Measurements from ENCODE around the gene SMIM28. TPM values are rescaled to one million over a fixed set of nuclear protein-coding genes. Genes with fewer than 3 reads are reported as not detected.
"Not testable (repeated sequence)": the region's sequence is repeated elsewhere in the genome, so short reads cannot be mapped to it uniquely, and the experiment has no call there.

Gene SMIM28
- total and polyA plus RNA-seq, 2 donors (not counting 3 experiments of a cell fraction or from before 2014, with no cell fraction given) = not detected

- dilution Hi-C loops (cut with MboI; ENCODE audit: extremely low pct_ligation_motif_present, low sequenced_read_pairs) (no loop called here), intact Hi-C loops (cut with micrococcal nuclease) (loop anchor here (10.0 kb wide), 1 partner anchor 271 kb away; no protein-coding TSS in a partner anchor)
- no peak overlapping the region for H3K9ac ChIP-seq (replicated peaks; ENCODE audit: extremely low read depth, insufficient read depth, low read length)
- FAIRE-seq (no peak), DNase-seq (ENCODE audit: low read depth, low spot score) (no peak)
- H3K27ac ChIP-seq (ENCODE audit: insufficient read depth, low read depth, low read length) = no peak overlapping the region
- POLR2A ChIA-PET = no interaction called here
- H3K4me3 ChIP-seq (replicated peaks in 1 of 3; ENCODE audit: insufficient read depth in 1 of 3, low read depth in 1 of 3, low read length in 3 of 3) = no peak overlapping the region
- no peaks in the 10 kb centered on the region for H3K9me3 ChIP-seq (replicated peaks; ENCODE audit: control insufficient read depth, insufficient read depth, low read length)
- no peak overlapping the region for H3K4me2 ChIP-seq (ENCODE audit: insufficient read depth, low read length)
- H3K36me3 ChIP-seq (ENCODE audit: control insufficient read depth in 2 of 2, extremely low read depth in 1 of 2, insufficient read depth in 2 of 2, low read length in 2 of 2) = peaks cover 12 to 13% of the 10 kb centered on the region in 2 experiments
- no TSS peak for BruUV-seq (replicated peaks)
- H3K9me1 ChIP-seq (replicated peaks; ENCODE audit: control insufficient read depth, extremely low read depth, insufficient read depth, low read length) = no peaks in the 10 kb centered on the region
- H3K4me1 ChIP-seq (ENCODE audit: control insufficient read depth, extremely low read depth, insufficient read depth, low read length) = peaks cover 12% of the 10 kb centered on the region
- H2AFZ ChIP-seq (ENCODE audit: low read depth, low read length) = no peak overlapping the region
- H3K27me3 ChIP-seq (ENCODE audit: control insufficient read depth in 2 of 2, insufficient read depth in 2 of 2, low read length in 2 of 2) = no peaks in the 10 kb centered on the region
- no peaks in the 10 kb centered on the region for H3K79me2 ChIP-seq (ENCODE audit: control insufficient read depth, insufficient read depth, low read length)
- TF ChIP-seq FOS (IDR thresholded peaks at IDR 0.05; ENCODE audit: borderline replicate concordance, insufficient read depth, low read length) (no peak), MYC (IDR thresholded peaks at IDR 0.05; ENCODE audit: low read depth, low read length) (no peak), JUN (IDR thresholded peaks at IDR 0.05; ENCODE audit: borderline replicate concordance, insufficient read depth, insufficient read length, low read depth) (no peak), GATA2 (IDR thresholded peaks at IDR 0.05; ENCODE audit: insufficient read depth, insufficient read length, low read depth, low read length) (no peak)
- TF ChIP-seq, protein P1, sequence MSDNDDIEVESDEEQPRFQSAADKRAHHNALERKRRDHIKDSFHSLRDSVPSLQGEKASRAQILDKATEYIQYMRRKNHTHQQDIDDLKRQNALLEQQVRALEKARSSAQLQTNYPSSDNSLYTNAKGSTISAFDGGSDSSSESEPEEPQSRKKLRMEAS (IDR thresholded peaks at IDR 0.05; ENCODE audit: insufficient read depth, insufficient read length) = no peak
- TF ChIP-seq, protein P2, sequence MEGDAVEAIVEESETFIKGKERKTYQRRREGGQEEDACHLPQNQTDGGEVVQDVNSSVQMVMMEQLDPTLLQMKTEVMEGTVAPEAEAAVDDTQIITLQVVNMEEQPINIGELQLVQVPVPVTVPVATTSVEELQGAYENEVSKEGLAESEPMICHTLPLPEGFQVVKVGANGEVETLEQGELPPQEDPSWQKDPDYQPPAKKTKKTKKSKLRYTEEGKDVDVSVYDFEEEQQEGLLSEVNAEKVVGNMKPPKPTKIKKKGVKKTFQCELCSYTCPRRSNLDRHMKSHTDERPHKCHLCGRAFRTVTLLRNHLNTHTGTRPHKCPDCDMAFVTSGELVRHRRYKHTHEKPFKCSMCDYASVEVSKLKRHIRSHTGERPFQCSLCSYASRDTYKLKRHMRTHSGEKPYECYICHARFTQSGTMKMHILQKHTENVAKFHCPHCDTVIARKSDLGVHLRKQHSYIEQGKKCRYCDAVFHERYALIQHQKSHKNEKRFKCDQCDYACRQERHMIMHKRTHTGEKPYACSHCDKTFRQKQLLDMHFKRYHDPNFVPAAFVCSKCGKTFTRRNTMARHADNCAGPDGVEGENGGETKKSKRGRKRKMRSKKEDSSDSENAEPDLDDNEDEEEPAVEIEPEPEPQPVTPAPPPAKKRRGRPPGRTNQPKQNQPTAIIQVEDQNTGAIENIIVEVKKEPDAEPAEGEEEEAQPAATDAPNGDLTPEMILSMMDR (IDR thresholded peaks at IDR 0.05; ENCODE audit: extremely low read depth in 1 of 2, insufficient read depth in 1 of 2, low read depth in 1 of 2, low read length in 2 of 2) = no peak
- H4K20me1 ChIP-seq (replicated peaks; ENCODE audit: control insufficient read depth, extremely low read depth, insufficient read depth, low read length) = no peaks in the 10 kb centered on the region
- CTCF ChIA-PET = interaction anchor here (0.6 kb wide), 1 partner anchor 168 kb away, joined by 3 read pairs; no protein-coding TSS in a partner anchor
These were observed 46.5 kb downstream of the SMIM28 start for GRCh38 chr6:138424004-138424904.

- DNase-seq (ENCODE audit: low read depth, low spot score); H3K27me3 ChIP-seq (ENCODE audit: control insufficient read depth in 2 of 2, insufficient read depth in 2 of 2, low read length in 2 of 2); dilution Hi-C loops (cut with MboI; ENCODE audit: extremely low pct_ligation_motif_present, low sequenced_read_pairs); H3K79me2 ChIP-seq (ENCODE audit: control insufficient read depth, insufficient read depth, low read length); H3K9me3 ChIP-seq (replicated peaks; ENCODE audit: control insufficient read depth, insufficient read depth, low read length); CTCF ChIA-PET; H2AFZ ChIP-seq (ENCODE audit: low read depth, low read length); H3K4me2 ChIP-seq (ENCODE audit: insufficient read depth, low read length); H3K9me1 ChIP-seq (replicated peaks; ENCODE audit: control insufficient read depth, extremely low read depth, insufficient read depth, low read length); H3K27ac ChIP-seq (ENCODE audit: insufficient read depth, low read depth, low read length); H4K20me1 ChIP-seq (replicated peaks; ENCODE audit: control insufficient read depth, extremely low read depth, insufficient read depth, low read length); POLR2A ChIA-PET; BruUV-seq (replicated peaks); H3K4me3 ChIP-seq (replicated peaks in 1 of 3; ENCODE audit: insufficient read depth in 1 of 3, low read depth in 1 of 3, low read length in 3 of 3); H3K9ac ChIP-seq (replicated peaks; ENCODE audit: extremely low read depth, insufficient read depth, low read length); FAIRE-seq: not testable (repeated sequence)
- H3K4me1 ChIP-seq (ENCODE audit: control insufficient read depth, extremely low read depth, insufficient read depth, low read length) = peaks cover 12% of the 10 kb centered on the region
- intact Hi-C loops (cut with micrococcal nuclease) = loop anchor here (10.0 kb wide), 1 partner anchor 270 kb away; no protein-coding TSS in a partner anchor
- H3K36me3 ChIP-seq (ENCODE audit: control insufficient read depth in 2 of 2, extremely low read depth in 1 of 2, insufficient read depth in 2 of 2, low read length in 2 of 2) = peaks cover 13 to 15% of the 10 kb centered on the region in 2 experiments
These were observed 47.6 kb downstream of the SMIM28 start for GRCh38 chr6:138425256-138425655.
